GM18517 (cell line): ENCODE data around the gene SLC4A7.
A peak's percentile ranks its signal among the peaks of the same experiment; 100 is the strongest.
"Not testable (repeated sequence)": the region's sequence is repeated elsewhere in the genome, so short reads cannot be mapped to it uniquely, and the experiment has no call there.

Experiments
- ATAC-seq: cut with Tn5 transposase; IDR thresholded peaks from one replicate; pipeline ENCODE4 v1.9.1; 2021; ENCODE audit warnings: mild to moderate bottlenecking, moderate library complexity; ENCODE audit not compliant: unreplicated experiment

The SLC4A7 gene

GRCh38 chr3:27484015-27484844, at the start of gene SLC4A7:
Gene SLC4A7 (minus strand): TSS chr3:27484384. CDS start chr3:27484126, 258 bp downstream.
- peak; percentile 84 for ATAC-seq

GRCh38 chr3:27533261-27533607, 49.0 kb upstream of the SLC4A7 start:
- ATAC-seq: no peak

GRCh38 chr3:27532426-27533260, 48.5 kb upstream of the SLC4A7 start:
- ATAC-seq: no peak

- ATAC-seq: not testable (repeated sequence)
These were observed 47.1 kb upstream of the SLC4A7 start for GRCh38 chr3:27531193-27531751.

- no peak for ATAC-seq
These were observed 44.6 kb upstream of the SLC4A7 start for GRCh38 chr3:27528791-27529190.

GRCh38 chr3:27526614-27527315, 42.6 kb upstream of the SLC4A7 start:
- no peak for ATAC-seq

- no peak for ATAC-seq
These were observed 37.7 kb upstream of the SLC4A7 start for GRCh38 chr3:27521872-27522265.

- ATAC-seq: no peak
These were observed 37.1 kb upstream of the SLC4A7 start for GRCh38 chr3:27521179-27521871.

GRCh38 chr3:27511724-27512422, 27.7 kb upstream of the SLC4A7 start:
- ATAC-seq: no peak

- no peak for ATAC-seq
These were observed 25.2 kb upstream of the SLC4A7 start for GRCh38 chr3:27509376-27509775.

GRCh38 chr3:27508424-27508823, 24.2 kb upstream of the SLC4A7 start:
- no peak for ATAC-seq

- no peak for ATAC-seq
These were observed 23.5 kb upstream of the SLC4A7 start for GRCh38 chr3:27507515-27508266.

GRCh38 chr3:27507111-27507510, 22.9 kb upstream of the SLC4A7 start:
- ATAC-seq: no peak

GRCh38 chr3:27504749-27505148, 20.6 kb upstream of the SLC4A7 start:
- ATAC-seq: no peak

GRCh38 chr3:27503526-27503925, 19.3 kb upstream of the SLC4A7 start:
- no peak for ATAC-seq

GRCh38 chr3:27501759-27502158, 17.6 kb upstream of the SLC4A7 start:
- ATAC-seq: no peak

- no peak for ATAC-seq
These were observed 16.8 kb upstream of the SLC4A7 start for GRCh38 chr3:27500986-27501385.

GRCh38 chr3:27500035-27500434, 15.9 kb upstream of the SLC4A7 start:
- no peak for ATAC-seq

- no peak for ATAC-seq
These were observed 10.6 kb upstream of the SLC4A7 start for GRCh38 chr3:27494784-27495183.
